Mesendoderm (in vitro differentiated cells): Measurements from ENCODE around the gene CGB7.
"Not testable (repeated sequence)": the region's sequence is repeated elsewhere in the genome, so short reads cannot be mapped to it uniquely, and the experiment has no call there.

Experiments used
- DNase-seq: peaks from one replicate; pipeline ENCODE4 v3.0.0; 2013
- H2AK5ac ChIP-seq: 2 replicates; pipeline ENCODE4 v1.6.1; 2013; ENCODE audit warnings: low read length, inconsistent platforms
- H2BK120ac ChIP-seq: 2 replicates; pipeline ENCODE4 v1.6.1; 2013; ENCODE audit warnings: low read depth, mild to moderate bottlenecking, low read length, moderate library complexity, mixed read lengths
- H2BK15ac ChIP-seq: replicated peaks from 2 replicates; pipeline ENCODE4 v1.6.1; 2013; ENCODE audit warnings: low read depth, mild to moderate bottlenecking, moderate library complexity
- H2BK5ac ChIP-seq: 2 replicates; pipeline ENCODE4 v1.6.1; 2013; ENCODE audit warnings: low read length, inconsistent platforms
- H3K18ac ChIP-seq: 2 replicates; pipeline ENCODE4 v1.6.1; 2013; ENCODE audit warnings: mild to moderate bottlenecking, low read length, mixed read lengths
- H3K23ac ChIP-seq: one replicate; pipeline ENCODE4 v1.6.1; 2013; ENCODE audit warnings: low read length
- H3K27ac ChIP-seq: 2 replicates; pipeline ENCODE4 v1.5.1; 2013; ENCODE audit warnings: low read depth, mild to moderate bottlenecking, inconsistent platforms, low read length, moderate library complexity
- H3K27me3 ChIP-seq: 2 replicates; pipeline ENCODE4 v1.6.1; 2013; ENCODE audit warnings: low read length, control low read depth, mild to moderate bottlenecking, inconsistent platforms; ENCODE audit not compliant: insufficient read depth, poor library complexity
- H3K36me3 ChIP-seq: 2 replicates; pipeline ENCODE4 v1.6.1; 2013; ENCODE audit warnings: low read length, inconsistent platforms; ENCODE audit not compliant: control insufficient read depth, insufficient read depth
- H3K4ac ChIP-seq: one replicate; pipeline ENCODE4 v1.6.1; 2013; ENCODE audit warnings: low read depth, mild to moderate bottlenecking, low read length, moderate library complexity
- H3K4me1 ChIP-seq: 2 replicates; pipeline ENCODE4 v1.6.1; 2013; ENCODE audit warnings: low read depth, low read length, inconsistent platforms; ENCODE audit not compliant: control insufficient read depth
- H3K4me2 ChIP-seq: 2 replicates; pipeline ENCODE4 v1.6.1; 2013; ENCODE audit warnings: low read length
- H3K4me3 ChIP-seq: 2 replicates; pipeline ENCODE4 v1.5.1; 2013; ENCODE audit warnings: mild to moderate bottlenecking, low read length
- H3K56ac ChIP-seq: one replicate; pipeline ENCODE4 v1.6.1; 2013; ENCODE audit warnings: low read length
- H3K79me1 ChIP-seq: 2 replicates; pipeline ENCODE4 v1.6.1; 2013; ENCODE audit warnings: low read length, inconsistent platforms
- H3K79me2 ChIP-seq: 2 replicates; pipeline ENCODE4 v1.6.1; 2013; ENCODE audit warnings: mild to moderate bottlenecking, low read length; ENCODE audit not compliant: control insufficient read depth, insufficient read depth
- H3K9ac ChIP-seq: 2 replicates; pipeline ENCODE4 v1.6.1; 2013; ENCODE audit warnings: low read length, inconsistent platforms
- H4K5ac ChIP-seq: one replicate; pipeline ENCODE4 v1.6.1; 2013; ENCODE audit warnings: low read length
- H4K8ac ChIP-seq: one replicate; pipeline ENCODE4 v1.6.1; 2013; ENCODE audit warnings: low read depth, mild to moderate bottlenecking, control low read depth, low read length, moderate library complexity
- WGBS: extraction: QIAGEN DNeasy Blood & Tissue Kit; methylation state at CpG from one replicate; pipeline ENCODE4 v1.1.7; 2013; ENCODE audit warnings: low lambda C conversion rate, missing lambda C conversion rate; ENCODE audit not compliant: insufficient coverage; ENCODE audit errors: extremely low coverage; 5-methylcytosine and 5-hydroxymethylcytosine counted together

The CGB7 gene

DNA sequence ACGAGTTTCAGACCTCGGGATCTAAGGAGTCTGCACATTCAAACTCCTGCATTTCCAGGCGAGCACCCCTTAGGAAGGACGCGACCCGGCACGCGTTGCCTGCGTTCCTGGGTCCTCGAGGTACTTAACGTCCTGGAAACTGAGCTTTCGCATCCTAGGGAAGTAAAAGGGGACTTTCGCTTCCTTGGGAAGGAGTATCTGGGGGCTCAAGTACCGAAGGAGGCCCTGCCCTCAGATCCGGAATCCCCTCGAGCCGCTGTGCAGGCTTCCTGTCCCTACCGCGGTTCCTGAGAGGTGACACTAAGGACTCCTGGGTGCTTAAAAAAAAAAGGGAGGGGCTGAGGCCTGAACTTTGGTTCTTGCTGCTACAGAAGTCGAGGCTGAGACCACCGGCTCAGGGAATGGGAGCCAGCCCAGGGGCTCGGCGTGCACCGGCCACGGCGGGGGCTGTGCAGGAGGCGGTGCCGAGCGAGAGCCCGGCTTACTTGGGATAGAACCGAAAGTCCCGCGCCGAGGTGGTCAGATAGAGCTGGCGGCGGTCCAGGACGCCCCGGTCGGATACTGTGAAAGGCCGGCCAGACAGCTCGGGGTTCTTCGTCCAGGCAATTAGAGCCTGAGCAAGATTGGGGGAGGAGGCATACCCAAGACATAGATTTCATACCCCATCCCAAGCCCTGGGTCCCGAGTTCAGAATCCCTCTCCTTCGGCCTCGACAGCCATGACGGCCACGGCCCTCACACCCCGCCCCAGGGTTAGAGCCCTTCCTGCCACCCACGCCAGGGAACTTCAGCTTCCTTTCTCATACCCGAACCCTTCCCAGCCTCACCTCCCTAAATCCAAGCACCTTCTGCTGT, 38.9 kb downstream of the CGB7 start:
- WGBS = no CpG with 5 or more reads among the region's 50 CpGs
- H3K79me1 ChIP-seq, H3K23ac ChIP-seq, H4K8ac ChIP-seq, H3K4ac ChIP-seq, H3K36me3 ChIP-seq, H2AK5ac ChIP-seq, H2BK15ac ChIP-seq, H2BK120ac ChIP-seq, H3K4me1 ChIP-seq, DNase-seq, H4K5ac ChIP-seq, H3K4me2 ChIP-seq, H3K4me3 ChIP-seq, H2BK5ac ChIP-seq, H3K27ac ChIP-seq, H3K18ac ChIP-seq, H3K79me2 ChIP-seq, H3K27me3 ChIP-seq: not testable (repeated sequence)
- H3K9ac ChIP-seq = peak overlapping the region; percentile 57
- peak overlapping the region; percentile 60 for H3K56ac ChIP-seq

DNA sequence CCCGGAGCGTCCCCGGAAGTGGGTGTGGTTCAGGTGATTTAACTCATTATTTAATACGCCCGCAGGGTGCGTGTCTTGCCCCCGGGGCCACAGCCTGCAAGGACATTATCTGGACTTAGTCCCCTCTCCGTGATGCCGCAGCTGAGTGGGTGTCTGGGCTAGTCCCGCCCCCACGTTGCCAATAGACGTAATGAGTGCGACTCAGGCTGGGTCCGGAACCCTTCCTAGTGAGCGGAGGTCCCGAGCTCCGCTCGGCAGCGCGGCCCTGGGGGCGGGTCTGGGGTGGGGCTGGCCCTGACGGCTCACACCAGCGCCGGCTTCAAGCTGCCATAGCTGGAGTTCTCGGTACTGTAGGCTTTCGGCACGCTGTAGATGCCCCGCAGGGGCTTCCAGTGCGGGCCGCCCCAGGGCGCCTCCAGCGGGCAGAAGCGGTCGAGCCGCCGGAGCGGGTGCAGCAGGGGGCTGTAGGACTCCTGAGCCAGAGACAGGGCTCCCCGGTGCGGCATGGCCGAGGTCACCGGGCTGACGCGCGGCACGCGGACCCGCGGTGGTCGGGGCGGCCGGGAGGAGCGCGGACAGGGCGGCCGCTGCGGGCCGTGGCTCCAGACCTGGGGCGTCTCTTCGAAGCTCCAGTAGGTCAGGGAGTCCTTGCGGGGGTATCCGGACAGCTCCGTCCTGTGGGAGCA, 39.7 kb downstream of the CGB7 start:
- Histone ChIP-seq H3K79me1 (no peaks in the 10 kb centered on the region), H4K5ac (no peak overlapping the region), H2BK15ac (no peak overlapping the region), H2AK5ac (no peak overlapping the region), H3K27ac (no peak overlapping the region), H3K27me3 (no peaks in the 10 kb centered on the region), H3K4me3 (no peak overlapping the region), H3K23ac (no peak overlapping the region), H3K36me3 (no peaks in the 10 kb centered on the region), H4K8ac (no peak overlapping the region), H3K4me1 (no peaks in the 10 kb centered on the region), H3K9ac (peak overlapping the region; percentile 57), H3K4ac (no peak overlapping the region), H2BK5ac (no peak overlapping the region), H2BK120ac (no peak overlapping the region), H3K18ac (no peak overlapping the region), H3K56ac (peak overlapping the region; percentile 58), H3K79me2 (no peaks in the 10 kb centered on the region), H3K4me2 (peak overlapping the region; percentile 44)
- WGBS = no CpG with 5 or more reads among the region's 62 CpGs
- DNase-seq = peak; percentile 73

DNA sequence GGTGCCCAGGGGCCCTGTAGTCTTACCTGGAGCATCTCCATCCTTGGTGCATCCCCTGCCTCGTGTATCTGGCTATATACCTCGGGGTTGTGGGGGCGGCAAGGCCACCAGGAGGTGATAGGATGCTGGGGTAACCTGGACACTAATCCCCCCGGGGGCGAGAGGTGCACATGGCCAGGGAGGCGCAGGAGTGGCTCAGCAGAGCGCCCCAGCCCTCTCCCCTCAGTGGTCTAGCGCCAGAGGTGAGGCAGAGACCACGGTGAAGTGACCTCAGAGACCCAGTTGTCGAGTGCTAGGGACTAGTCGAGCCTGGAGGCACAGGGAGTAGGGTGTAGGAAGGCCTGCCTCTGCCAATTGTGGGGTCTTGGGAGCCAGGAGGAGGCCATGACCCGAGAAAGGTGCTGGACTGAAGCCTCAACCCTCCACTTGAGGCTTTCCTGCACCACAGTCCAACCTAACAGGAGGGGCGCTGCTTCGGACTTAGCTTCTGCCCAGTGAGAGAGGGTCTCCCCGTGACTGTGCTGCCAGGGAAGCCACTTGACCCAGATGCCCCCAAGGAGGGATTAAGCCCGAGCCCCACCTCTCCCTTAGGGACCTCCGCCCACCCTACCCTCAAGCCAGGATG, 40.4 kb downstream of the CGB7 start, which contains the start of gene LHB:
Gene LHB, minus strand, starts transcription at position 51 of the 625 bp plus-strand sequence. Its CDS starts 10 bp downstream, at position 41.
- Histone ChIP-seq H3K4me2 (peak within 1 kb of the TSS; percentile 44), H3K4me1 (no peaks in the 10 kb centered on the region), H3K18ac (no peak within 1 kb of the TSS), H3K4me3 (no peak within 1 kb of the TSS), H3K79me2 (no peaks in the 10 kb centered on the region), H3K79me1 (no peaks in the 10 kb centered on the region), H2BK120ac (no peak within 1 kb of the TSS), H3K9ac (peak within 1 kb of the TSS; percentile 57), H2AK5ac (no peak within 1 kb of the TSS), H3K27ac (no peak within 1 kb of the TSS), H3K56ac (peak within 1 kb of the TSS; percentile 58), H3K4ac (no peak within 1 kb of the TSS), H4K5ac (no peak within 1 kb of the TSS), H3K27me3 (no peaks in the 10 kb centered on the region), H2BK5ac (no peak within 1 kb of the TSS), H4K8ac (no peak within 1 kb of the TSS), H2BK15ac (no peak within 1 kb of the TSS), H3K36me3 (no peaks in the 10 kb centered on the region), H3K23ac (no peak within 1 kb of the TSS)
- DNase-seq = no peak
- WGBS = no CpG with 5 or more reads among the region's 17 CpGs

DNA sequence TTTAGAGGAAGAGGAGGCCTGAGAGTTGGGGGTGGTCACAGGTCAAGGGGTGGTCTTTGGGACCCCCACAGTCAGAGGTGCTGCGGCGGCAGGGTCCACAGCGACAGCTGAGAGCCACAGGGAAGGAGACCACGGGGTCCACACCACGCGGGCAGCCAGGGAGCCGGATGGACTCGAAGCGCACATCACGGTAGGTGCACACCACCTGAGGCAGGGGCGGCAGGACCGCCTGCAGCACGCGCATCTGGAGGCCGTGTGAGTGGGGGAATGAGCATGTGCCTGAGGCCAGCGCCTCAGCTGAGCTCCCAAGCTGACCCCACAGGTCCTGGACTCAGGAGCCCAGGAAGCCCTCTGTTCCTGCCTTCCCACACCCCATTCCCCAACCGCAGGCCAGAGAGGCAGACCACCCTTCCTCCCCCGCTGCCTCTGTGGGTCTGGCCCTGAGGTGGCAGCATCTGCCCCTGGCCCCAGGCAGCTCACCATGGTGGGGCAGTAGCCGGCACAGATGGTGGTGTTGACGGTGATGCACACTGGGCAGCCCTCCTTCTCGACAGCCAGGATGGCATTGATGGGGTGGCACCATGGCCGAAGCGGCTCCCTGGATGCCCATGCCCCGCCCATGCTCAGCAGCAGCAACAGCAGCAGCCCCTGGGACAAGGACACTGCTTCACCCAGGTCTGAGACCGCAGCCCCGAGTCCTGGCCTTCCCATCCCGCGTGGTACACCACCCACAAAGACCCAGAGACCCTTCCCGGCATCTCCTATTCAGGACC, 41.3 kb downstream of the CGB7 start:
- peaks cover 2% of the 10 kb centered on the region for H3K36me3 ChIP-seq
- H3K79me1 ChIP-seq = no peaks in the 10 kb centered on the region
- H3K4me1 ChIP-seq = no peaks in the 10 kb centered on the region
- H3K4ac ChIP-seq = no peak overlapping the region
- no peak overlapping the region for H2BK120ac ChIP-seq
- H4K5ac ChIP-seq = no peak overlapping the region
- H3K23ac ChIP-seq = no peak overlapping the region
- H3K27ac ChIP-seq = no peak overlapping the region
- H3K27me3 ChIP-seq = no peaks in the 10 kb centered on the region
- no peak for DNase-seq
- H3K79me2 ChIP-seq = no peaks in the 10 kb centered on the region
- H2AK5ac ChIP-seq = no peak overlapping the region
- no peak overlapping the region for H3K4me3 ChIP-seq
- H2BK5ac ChIP-seq = no peak overlapping the region
- no peak overlapping the region for H3K18ac ChIP-seq
- no peak overlapping the region for H2BK15ac ChIP-seq
- H3K56ac ChIP-seq = no peak overlapping the region
- H3K4me2 ChIP-seq = no peak overlapping the region
- H4K8ac ChIP-seq = no peak overlapping the region
- whole genome bisulfite sequencing = no CpG with 5 or more reads among the region's 29 CpGs
- H3K9ac ChIP-seq = no peak overlapping the region

DNA sequence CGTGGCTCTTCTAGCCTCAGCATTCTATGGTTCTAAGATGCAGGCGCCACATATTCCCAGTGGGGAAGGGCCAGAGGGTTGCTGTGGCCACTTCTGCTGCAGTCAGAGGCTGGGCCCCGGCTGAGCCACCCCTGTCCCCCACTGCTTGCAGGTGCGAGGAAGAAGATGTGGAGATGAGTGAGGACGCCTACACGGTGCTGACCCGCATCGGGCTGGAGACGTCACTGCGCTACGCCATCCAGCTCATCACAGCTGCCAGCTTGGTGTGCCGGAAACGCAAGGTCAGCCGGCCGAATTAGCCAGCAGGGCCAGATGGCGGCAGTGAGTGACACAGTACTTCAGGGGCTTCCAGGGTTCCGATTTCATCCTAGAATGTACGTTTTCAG, 42.7 kb downstream of the CGB7 start:
- no peak for DNase-seq
- Histone ChIP-seq H3K36me3 (peaks cover 6% of the 10 kb centered on the region), H2AK5ac (no peak overlapping the region)

More for the DNA sequence above, 42.7 kb downstream of the CGB7 start:
- Histone ChIP-seq H2BK5ac (no peak overlapping the region), H3K18ac (no peak overlapping the region), H3K79me1 (no peaks in the 10 kb centered on the region), H3K4me1 (no peaks in the 10 kb centered on the region), H3K23ac (no peak overlapping the region), H3K56ac (no peak overlapping the region), H2BK15ac (no peak overlapping the region), H3K4me3 (no peak overlapping the region), H3K4ac (no peak overlapping the region), H4K5ac (no peak overlapping the region), H3K27me3 (no peaks in the 10 kb centered on the region), H3K79me2 (no peaks in the 10 kb centered on the region), H2BK120ac (no peak overlapping the region), H3K4me2 (no peak overlapping the region), H3K9ac (no peak overlapping the region), H3K27ac (no peak overlapping the region), H4K8ac (no peak overlapping the region)
- no CpG with 5 or more reads among the region's 18 CpGs for whole genome bisulfite sequencing
